Osteoblast (primary cell): ENCODE measurements around the gene TRIM71. TPM values are rescaled to one million over a fixed set of nuclear protein-coding genes. Genes with fewer than 3 reads are reported as not detected.

Experiments used
- DNase-seq: peaks from one replicate; pipeline ENCODE4 v3.0.0; 2011; ENCODE audit warnings: low spot score, mixed read lengths; ENCODE audit not compliant: insufficient read length; ENCODE audit errors: missing footprints
- H2AFZ ChIP-seq: 2 replicates; pipeline ENCODE4 v1.6.0; 2011; ENCODE audit warnings: mild to moderate bottlenecking, low read length
- H3K27ac ChIP-seq: 2 replicates; pipeline ENCODE4 v1.5.1; 2011; ENCODE audit warnings: mild to moderate bottlenecking, low read depth, low read length, moderate library complexity
- H3K27me3 ChIP-seq: 2 replicates; pipeline ENCODE4 v1.6.0; 2012; ENCODE audit warnings: mild to moderate bottlenecking, control low read depth, inconsistent platforms, low read length, moderate library complexity; ENCODE audit not compliant: insufficient read depth
- H3K36me3 ChIP-seq: 2 replicates; pipeline ENCODE4 v1.5.1; 2011; ENCODE audit warnings: mild to moderate bottlenecking, low read length, control low read depth, moderate library complexity; ENCODE audit not compliant: insufficient read depth
- H3K4me1 ChIP-seq: 2 replicates; pipeline ENCODE4 v1.5.1; 2011; ENCODE audit warnings: mild to moderate bottlenecking, low read length, control low read depth, moderate library complexity; ENCODE audit not compliant: insufficient read depth
- H3K4me2 ChIP-seq: 2 replicates; pipeline ENCODE4 v1.6.0; 2011; ENCODE audit warnings: mild to moderate bottlenecking, low read length; ENCODE audit not compliant: insufficient read depth
- H3K4me3 ChIP-seq: fragments of 200-600 bp; sonication (generic); 3 replicates; pipeline ENCODE4 v1.5.1; 2012; ENCODE audit warnings: mild to moderate bottlenecking, low read length, inconsistent platforms; ENCODE audit not compliant: insufficient read depth
- H3K79me2 ChIP-seq: 2 replicates; pipeline ENCODE4 v1.6.0; 2012; ENCODE audit warnings: mild to moderate bottlenecking, low read length, control low read depth, inconsistent platforms; ENCODE audit not compliant: insufficient read depth
- H3K9me3 ChIP-seq: 2 replicates; pipeline ENCODE4 v1.5.1; 2011; ENCODE audit warnings: low read depth, low read length, control low read depth
- H4K20me1 ChIP-seq: 2 replicates; pipeline ENCODE4 v1.6.0; 2012; ENCODE audit warnings: mild to moderate bottlenecking, low read length, control low read depth; ENCODE audit not compliant: insufficient read depth
- total RNA-seq: library from RNA; depleted of rRNA; stranded (reverse); fragments of >200 nt; gene quantifications from 2 replicates; pipeline ENCODE4 v1.2.3, GENCODE V29; 2012
- TF ChIP-seq, protein P1 (sequence below): IDR thresholded peaks from 2 replicates; pipeline ENCODE4 v1.5.1; 2011; ENCODE audit warnings: mild to moderate bottlenecking, low read depth, low read length, moderate library complexity; ENCODE audit errors: extremely low read depth

TRIM71 gene
- total RNA-seq, 1 donor, result not detected

DNA sequence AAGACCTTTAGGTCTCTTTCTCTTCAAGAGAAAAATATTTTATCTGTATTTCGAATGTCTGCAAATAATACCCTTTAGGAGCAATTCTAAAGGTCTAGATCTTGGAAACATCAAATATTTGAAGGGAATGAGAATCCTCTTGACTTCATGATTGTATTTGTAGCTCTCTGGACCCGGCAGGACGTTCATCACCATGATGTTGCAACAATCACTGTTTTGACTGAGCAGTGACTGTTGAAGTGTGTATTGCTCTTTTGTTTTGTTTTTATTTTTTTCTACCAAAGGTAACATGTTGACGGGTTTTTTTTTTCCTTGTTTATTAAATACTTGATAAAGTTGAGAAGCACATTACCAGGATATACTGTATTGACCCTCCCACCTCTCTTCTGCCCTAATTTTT is 78.3 kb downstream of the TRIM71 start:
- Histone ChIP-seq H3K4me2 (no peak overlapping the region), H3K79me2 (no peaks in the 10 kb centered on the region), H3K27me3 (peaks cover 83% of the 10 kb centered on the region), H3K27ac (no peak overlapping the region), H3K9me3 (no peaks in the 10 kb centered on the region), H2AFZ (no peak overlapping the region), H3K4me3 (no peak overlapping the region), H4K20me1 (no peaks in the 10 kb centered on the region), H3K4me1 (no peaks in the 10 kb centered on the region), H3K36me3 (no peaks in the 10 kb centered on the region)
- DNase-seq, result no peak
- TF ChIP-seq, protein P1, sequence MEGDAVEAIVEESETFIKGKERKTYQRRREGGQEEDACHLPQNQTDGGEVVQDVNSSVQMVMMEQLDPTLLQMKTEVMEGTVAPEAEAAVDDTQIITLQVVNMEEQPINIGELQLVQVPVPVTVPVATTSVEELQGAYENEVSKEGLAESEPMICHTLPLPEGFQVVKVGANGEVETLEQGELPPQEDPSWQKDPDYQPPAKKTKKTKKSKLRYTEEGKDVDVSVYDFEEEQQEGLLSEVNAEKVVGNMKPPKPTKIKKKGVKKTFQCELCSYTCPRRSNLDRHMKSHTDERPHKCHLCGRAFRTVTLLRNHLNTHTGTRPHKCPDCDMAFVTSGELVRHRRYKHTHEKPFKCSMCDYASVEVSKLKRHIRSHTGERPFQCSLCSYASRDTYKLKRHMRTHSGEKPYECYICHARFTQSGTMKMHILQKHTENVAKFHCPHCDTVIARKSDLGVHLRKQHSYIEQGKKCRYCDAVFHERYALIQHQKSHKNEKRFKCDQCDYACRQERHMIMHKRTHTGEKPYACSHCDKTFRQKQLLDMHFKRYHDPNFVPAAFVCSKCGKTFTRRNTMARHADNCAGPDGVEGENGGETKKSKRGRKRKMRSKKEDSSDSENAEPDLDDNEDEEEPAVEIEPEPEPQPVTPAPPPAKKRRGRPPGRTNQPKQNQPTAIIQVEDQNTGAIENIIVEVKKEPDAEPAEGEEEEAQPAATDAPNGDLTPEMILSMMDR, result no peak

DNA sequence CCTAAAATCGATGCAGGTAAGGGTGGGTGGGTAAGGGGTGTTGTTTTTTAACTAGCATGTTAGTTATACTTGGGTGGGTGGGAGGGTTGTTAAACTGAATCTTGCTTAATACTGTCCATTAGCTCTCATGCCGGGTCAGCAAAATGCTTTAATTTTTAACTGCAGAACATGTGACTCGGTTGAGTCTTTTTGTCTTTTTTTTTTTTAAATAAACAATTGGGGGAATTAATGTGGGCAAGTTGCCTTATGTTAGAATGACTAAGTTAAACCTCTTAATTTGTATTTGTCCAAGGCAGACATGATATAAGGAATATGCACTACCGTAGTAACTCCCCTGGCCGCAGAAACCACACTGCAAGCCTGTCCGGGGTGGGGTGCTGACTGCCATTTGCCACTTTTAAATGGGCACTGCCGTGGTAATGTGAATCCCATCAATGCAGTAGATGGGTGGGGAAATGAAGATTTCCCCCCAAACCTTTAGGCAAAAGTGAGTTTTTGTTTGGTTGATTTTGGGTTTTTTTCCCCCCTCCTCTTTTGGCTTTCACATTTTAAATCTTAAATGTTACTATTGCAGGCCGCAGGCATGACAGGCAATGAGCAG is 79.3 kb downstream of the TRIM71 start:
- Histone ChIP-seq H3K4me1 (no peaks in the 10 kb centered on the region), H3K27ac (no peak overlapping the region), H3K4me3 (no peak overlapping the region), H3K79me2 (no peaks in the 10 kb centered on the region), H3K4me2 (no peak overlapping the region), H2AFZ (no peak overlapping the region), H4K20me1 (no peaks in the 10 kb centered on the region), H3K36me3 (no peaks in the 10 kb centered on the region), H3K27me3 (peaks cover 80% of the 10 kb centered on the region), H3K9me3 (no peaks in the 10 kb centered on the region)
- TF ChIP-seq, protein P1, result no peak
- DNase-seq, result no peak

GRCh38 chr3:32897981-32898623 is 80.3 kb downstream of the TRIM71 start:
- Histone ChIP-seq H3K27me3 (peaks cover 71% of the 10 kb centered on the region), H3K79me2 (no peaks in the 10 kb centered on the region), H3K4me3 (no peak overlapping the region), H3K9me3 (no peaks in the 10 kb centered on the region), H3K27ac (no peak overlapping the region), H3K36me3 (no peaks in the 10 kb centered on the region), H4K20me1 (no peaks in the 10 kb centered on the region), H3K4me1 (no peaks in the 10 kb centered on the region), H2AFZ (no peak overlapping the region), H3K4me2 (no peak overlapping the region)
- TF ChIP-seq, protein P1, result no peak
- no peak for DNase-seq

GRCh38 chr3:32899265-32899664 is 81.5 kb downstream of the TRIM71 start:
- Histone ChIP-seq H3K27me3 (peaks cover 59% of the 10 kb centered on the region), H3K4me1 (no peaks in the 10 kb centered on the region), H3K27ac (no peak overlapping the region), H4K20me1 (no peaks in the 10 kb centered on the region), H3K4me2 (no peak overlapping the region), H2AFZ (no peak overlapping the region), H3K9me3 (no peaks in the 10 kb centered on the region), H3K4me3 (no peak overlapping the region), H3K36me3 (no peaks in the 10 kb centered on the region), H3K79me2 (no peaks in the 10 kb centered on the region)
- TF ChIP-seq, protein P1, result no peak
- no peak for DNase-seq
